SU-DHL-6 (cell line): ENCODE results near the gene WASF3.

Experiments used
- EZH2phosphoT487 ChIP-seq: fragments of 200-600 bp; sonication (generic), shearing (Covaris generic); conservative IDR thresholded peaks from 2 replicates; pipeline ENCODE4 v1.6.1; 2018; ENCODE audit warnings: mild to moderate bottlenecking, antibody characterized with exemption, low read length, moderate library complexity, mixed read lengths
- TF ChIP-seq, protein P1 (sequence below): fragments of 200-600 bp; sonication (generic); IDR thresholded peaks from one replicate; pipeline ENCODE4 v1.5.1; 2017; ENCODE audit warnings: antibody characterized with exemption, mild to moderate bottlenecking, low read length, moderate library complexity; ENCODE audit not compliant: insufficient read depth, poor library complexity, severe bottlenecking

DNA sequence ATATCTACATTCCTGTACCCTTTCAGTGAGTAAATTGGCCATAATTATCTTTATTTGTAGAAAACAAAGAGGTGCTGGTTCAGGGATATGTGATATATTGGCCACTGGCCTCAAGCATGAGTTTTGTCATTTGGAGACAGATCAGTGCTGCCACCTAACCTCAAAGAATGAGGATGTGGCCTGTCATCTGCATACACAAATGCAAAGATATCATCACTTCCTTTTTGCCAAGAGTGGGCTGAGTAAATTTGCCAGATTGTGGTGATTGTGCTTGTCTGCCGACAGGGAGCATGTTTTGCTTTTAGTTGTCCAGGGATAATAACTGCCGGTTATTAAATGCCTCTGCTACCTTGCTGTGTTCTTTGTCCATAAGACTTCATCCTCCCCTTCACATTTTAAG is 44.2 kb downstream of the WASF3 start:
- TF ChIP-seq, protein P1, sequence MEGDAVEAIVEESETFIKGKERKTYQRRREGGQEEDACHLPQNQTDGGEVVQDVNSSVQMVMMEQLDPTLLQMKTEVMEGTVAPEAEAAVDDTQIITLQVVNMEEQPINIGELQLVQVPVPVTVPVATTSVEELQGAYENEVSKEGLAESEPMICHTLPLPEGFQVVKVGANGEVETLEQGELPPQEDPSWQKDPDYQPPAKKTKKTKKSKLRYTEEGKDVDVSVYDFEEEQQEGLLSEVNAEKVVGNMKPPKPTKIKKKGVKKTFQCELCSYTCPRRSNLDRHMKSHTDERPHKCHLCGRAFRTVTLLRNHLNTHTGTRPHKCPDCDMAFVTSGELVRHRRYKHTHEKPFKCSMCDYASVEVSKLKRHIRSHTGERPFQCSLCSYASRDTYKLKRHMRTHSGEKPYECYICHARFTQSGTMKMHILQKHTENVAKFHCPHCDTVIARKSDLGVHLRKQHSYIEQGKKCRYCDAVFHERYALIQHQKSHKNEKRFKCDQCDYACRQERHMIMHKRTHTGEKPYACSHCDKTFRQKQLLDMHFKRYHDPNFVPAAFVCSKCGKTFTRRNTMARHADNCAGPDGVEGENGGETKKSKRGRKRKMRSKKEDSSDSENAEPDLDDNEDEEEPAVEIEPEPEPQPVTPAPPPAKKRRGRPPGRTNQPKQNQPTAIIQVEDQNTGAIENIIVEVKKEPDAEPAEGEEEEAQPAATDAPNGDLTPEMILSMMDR: no peak
- no peak for TF ChIP-seq EZH2phosphoT487
